Gastroesophageal sphincter (tissue), 4 donors: Measurements from ENCODE around the gene CTSE. TPM values are rescaled to one million over a fixed set of nuclear protein-coding genes. Genes with fewer than 3 reads are reported as not detected.

ENCODE experiments used
- ATAC-seq: fragments of 150-250 bp; one replicate; pipeline ENCODE4 v1.9.1; 2016; ENCODE audit warnings: mild to moderate bottlenecking, moderate library complexity
- H3K27ac ChIP-seq, 4 donors: fragments of 200-600 bp; sonication (generic) in 3 of 4; 1 replicate in 3 of 4; 2 replicates in 1 of 4; pipeline ENCODE4 v1.5.1; 2016 to 2019
- H3K27me3 ChIP-seq: fragments of 200-600 bp; sonication (generic); one replicate; pipeline ENCODE4 v1.5.1; 2019
- H3K36me3 ChIP-seq, 2 donors: fragments of 200-600 bp; sonication (generic); one replicate each; pipeline ENCODE4 v1.5.1; 2019; ENCODE audit warnings: control low read depth in 1 of 2
- H3K4me1 ChIP-seq, 3 donors: fragments of 200-600 bp; sonication (generic); 1 replicate in 2 of 3; 2 replicates in 1 of 3; pipeline ENCODE4 v1.5.1; 2016 to 2019; ENCODE audit warnings: control low read depth in 2 of 3
- H3K4me3 ChIP-seq, 2 donors: fragments of 200-600 bp; sonication (generic); one replicate each; pipeline ENCODE4 v1.5.1; 2019; ENCODE audit warnings: mild to moderate bottlenecking in 1 of 2, moderate library complexity in 1 of 2
- H3K9me3 ChIP-seq, 3 donors: fragments of 200-600 bp; sonication (generic); one replicate each; pipeline ENCODE4 v1.5.1; 2017 to 2019; ENCODE audit warnings: control low read depth in 2 of 3
- CTCF ChIP-seq, 4 experiments: fragments of 200-600 bp in 2 of 4; fragments of 450-650 bp in 2 of 4; sonication (generic) in 1 of 4; IDR thresholded peaks; one replicate each; pipeline ENCODE4 v1.5.1; 2017 to 2019; ENCODE audit warnings: antibody characterized with exemption in 4 of 4, mild to moderate bottlenecking in 2 of 4, moderate library complexity in 2 of 4
- EP300 ChIP-seq: sonication (generic); formaldehyde crosslinking; IDR thresholded peaks from one replicate; pipeline ENCODE4 v1.6.1; 2017; ENCODE audit warnings: antibody characterized with exemption, mild to moderate bottlenecking
- POLR2A ChIP-seq, 2 donors: fragments of 450-650 bp; IDR thresholded peaks; one replicate each; pipeline ENCODE4 v1.6.1; 2017; ENCODE audit warnings: antibody characterized with exemption in 2 of 2, mild to moderate bottlenecking in 2 of 2, moderate library complexity in 1 of 2
- POLR2AphosphoS5 ChIP-seq: sonication (generic); formaldehyde crosslinking; IDR thresholded peaks from one replicate; pipeline ENCODE4 v1.6.1; 2017; ENCODE audit warnings: antibody characterized with exemption
- whole genome bisulfite sequencing, 2 donors: methylation state at CpG; one replicate each; pipeline ENCODE4 v1.1.5; 2018; ENCODE audit warnings: low coverage in 1 of 2; 5-methylcytosine and 5-hydroxymethylcytosine counted together
- total RNA-seq, 4 donors: library from RNA; depleted of rRNA; stranded (reverse); fragments of >200 nt; gene quantifications; one replicate each; pipeline ENCODE4 v1.1.0, GENCODE V29; 2016

CTSE gene
- total RNA-seq, 4 donors from 2014 or later, result not detected

- H3K27me3 ChIP-seq, result peaks cover 21% of the 10 kb centered on the region
- H3K4me3 ChIP-seq, result no peak overlapping the region
- 69 to 71% methylated on average over 3 of the region's 3 CpGs for WGBS, 2 donors
- H3K4me1 ChIP-seq, result no peaks in the 10 kb centered on the region
- ATAC-seq, result no peak
- H3K27ac ChIP-seq, result no peak overlapping the region
- no peaks in the 10 kb centered on the region for H3K36me3 ChIP-seq
- TF ChIP-seq POLR2AphosphoS5 (no peak), POLR2A (IDR thresholded peaks at IDR 0.05) (no peak), EP300 (no peak), CTCF (IDR thresholded peaks at IDR 0.05) (no peak)
- peaks cover 0 to 6% (median 0%) of the 10 kb centered on the region in 3 donors for H3K9me3 ChIP-seq
These were observed 1.7 kb upstream of the CTSE start for GRCh38 chr1:206025283-206025820.

- no peaks in the 10 kb centered on the region for H3K36me3 ChIP-seq
- peaks cover 3% of the 10 kb centered on the region for H3K27me3 ChIP-seq
- WGBS, 2 donors, result 100% methylated on average over 1 of the region's 7 CpGs; no CpG with 5 or more reads in 1 of the 2 donors
- TF ChIP-seq POLR2A (IDR thresholded peaks at IDR 0.05), result no peak
- TF ChIP-seq CTCF (IDR thresholded peaks at IDR 0.05), result no peak
- TF ChIP-seq EP300, result no peak
- no peak for TF ChIP-seq POLR2AphosphoS5
- H3K27ac ChIP-seq, result no peak overlapping the region
- peaks cover 0 to 6% (median 0%) of the 10 kb centered on the region in 3 donors for H3K9me3 ChIP-seq
- no peaks in the 10 kb centered on the region for H3K4me1 ChIP-seq
- H3K4me3 ChIP-seq, result no peak overlapping the region
- ATAC-seq, result no peak
These were observed 929 bp downstream of the CTSE start for GRCh38 chr1:206022766-206023165.

GRCh38 chr1:206021626-206022365 lies 1.9 kb downstream of the CTSE start:
- no peak for ATAC-seq
- Histone ChIP-seq H3K36me3 (no peaks in the 10 kb centered on the region), H3K4me3 (no peak overlapping the region), H3K9me3 (peaks cover 0 to 5% (median 0%) of the 10 kb centered on the region in 3 donors), H3K27me3 (no peaks in the 10 kb centered on the region), H3K4me1 (no peaks in the 10 kb centered on the region), H3K27ac (no peak overlapping the region)
- TF ChIP-seq EP300 (no peak), POLR2AphosphoS5 (no peak), CTCF (IDR thresholded peaks at IDR 0.05) (no peak), POLR2A (IDR thresholded peaks at IDR 0.05) (no peak)
- WGBS, 2 donors, result 79% methylated on average over 4 of the region's 4 CpGs; no CpG with 5 or more reads in 1 of the 2 donors

- no peaks in the 10 kb centered on the region for H3K4me1 ChIP-seq
- H3K9me3 ChIP-seq, result no peaks in the 10 kb centered on the region
- H3K4me3 ChIP-seq, result no peak overlapping the region
- TF ChIP-seq POLR2AphosphoS5 (no peak), POLR2A (IDR thresholded peaks at IDR 0.05) (no peak), CTCF (IDR thresholded peaks at IDR 0.05) (no peak), EP300 (no peak)
- no peaks in the 10 kb centered on the region for H3K36me3 ChIP-seq
- no peak for ATAC-seq
- no peak overlapping the region for H3K27ac ChIP-seq
- 82 to 84% methylated on average over 4 to 5 of the region's 9 CpGs for WGBS, 2 donors
- H3K27me3 ChIP-seq, result no peaks in the 10 kb centered on the region
These were observed 2.6 kb downstream of the CTSE start for GRCh38 chr1:206021008-206021625.
